HG02759 (cell line): ENCODE measurements around the gene RBFA.
"Not testable (repeated sequence)": the region's sequence is repeated elsewhere in the genome, so short reads cannot be mapped to it uniquely, and the experiment has no call there.

Experiments used
- ATAC-seq: cut with Tn5 transposase; IDR thresholded peaks from one replicate; pipeline ENCODE4 v1.9.1; 2021; ENCODE audit warnings: mild to moderate bottlenecking, moderate library complexity; ENCODE audit not compliant: unreplicated experiment

RBFA gene, protein sequence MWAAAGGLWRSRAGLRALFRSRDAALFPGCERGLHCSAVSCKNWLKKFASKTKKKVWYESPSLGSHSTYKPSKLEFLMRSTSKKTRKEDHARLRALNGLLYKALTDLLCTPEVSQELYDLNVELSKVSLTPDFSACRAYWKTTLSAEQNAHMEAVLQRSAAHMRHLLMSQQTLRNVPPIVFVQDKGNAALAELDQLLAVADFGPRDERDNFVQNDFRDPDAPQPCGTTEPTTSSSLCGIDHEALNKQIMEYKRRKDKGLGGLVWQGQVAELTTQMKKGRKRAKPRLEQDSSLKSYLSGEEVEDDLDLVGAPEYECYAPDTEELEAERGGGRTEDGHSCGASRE

DNA sequence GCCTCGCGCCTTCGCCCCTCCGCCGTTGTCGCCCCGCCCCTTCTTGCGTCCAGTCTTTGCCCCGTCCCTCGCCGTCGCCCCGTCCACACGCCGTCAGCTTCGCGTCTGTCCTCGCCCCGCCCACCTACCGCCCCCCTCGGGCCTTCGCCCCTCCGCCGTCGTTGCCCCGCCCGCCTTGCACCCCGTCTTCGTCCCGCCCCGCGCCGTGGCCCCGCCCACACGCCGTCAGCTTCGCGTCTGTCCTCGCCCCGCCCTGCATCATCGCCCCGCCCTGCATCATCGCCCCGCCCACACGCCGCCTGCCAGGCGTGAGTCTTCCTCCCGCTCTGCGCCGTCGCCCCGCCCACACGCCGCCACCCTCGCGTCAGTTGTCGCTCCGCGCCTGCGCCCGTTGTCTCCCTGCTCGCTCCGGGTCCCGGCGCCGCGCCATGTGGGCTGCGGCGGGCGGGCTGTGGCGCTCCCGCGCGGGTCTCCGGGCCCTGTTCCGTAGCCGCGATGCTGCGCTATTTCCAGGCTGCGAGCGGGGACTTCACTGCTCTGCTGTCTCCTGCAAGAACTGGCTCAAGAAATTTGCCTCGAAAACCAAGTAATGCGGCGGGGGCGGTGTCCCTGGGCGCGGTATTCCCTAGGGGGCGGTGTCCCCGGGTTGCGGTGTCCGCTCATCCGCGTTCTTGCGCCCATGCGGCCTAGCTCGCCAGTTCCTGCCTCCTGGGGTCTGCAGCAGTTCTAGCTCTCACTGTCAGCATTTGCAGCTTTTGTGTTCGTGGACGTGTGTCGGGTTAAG is at the start of gene RBFA:
Gene RBFA, plus strand, starts transcription at position 367 of the 784 bp plus-strand sequence. Its CDS starts 62 bp downstream, at position 429.
- ATAC-seq = peak; percentile 78

DNA sequence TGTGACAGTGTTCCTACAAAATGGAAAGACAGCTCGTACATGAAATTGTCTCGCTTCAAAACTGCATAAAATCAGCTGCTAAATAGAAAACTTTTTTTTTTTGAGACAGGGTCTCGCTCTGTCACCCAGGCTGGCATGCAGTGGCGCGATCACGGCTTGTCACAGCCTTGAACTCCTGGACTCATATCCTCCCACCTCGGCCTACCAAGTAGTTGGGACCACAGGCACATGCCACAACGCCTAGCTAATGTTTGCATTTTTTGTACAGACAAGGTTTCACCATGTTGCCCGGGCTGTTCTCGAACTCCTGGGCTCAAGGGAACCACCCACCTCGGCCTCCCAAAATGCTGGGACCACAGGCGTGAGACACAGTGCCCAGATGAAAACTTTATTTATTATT is 49.1 kb upstream of the RBFA start:
- no peak for ATAC-seq

DNA sequence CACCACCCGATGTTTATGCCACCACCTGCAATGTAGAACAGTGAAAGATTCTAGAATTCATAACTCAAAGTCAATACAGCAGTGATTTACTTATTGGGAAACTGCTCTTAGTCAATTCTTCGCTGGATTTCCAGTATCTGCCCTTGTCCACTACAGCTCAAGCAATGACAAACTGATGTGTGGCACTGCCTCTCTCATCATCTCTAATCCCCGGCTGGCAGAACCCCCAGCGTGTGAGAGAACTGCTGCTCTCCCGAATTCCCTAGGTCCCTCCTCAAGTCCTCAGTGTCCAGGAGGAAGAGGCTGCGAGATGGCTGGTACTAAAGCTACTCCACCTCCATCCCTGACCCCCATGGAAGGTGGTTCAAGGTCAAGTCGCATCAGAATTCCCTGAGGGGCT is 47.5 kb upstream of the RBFA start:
- no peak for ATAC-seq

DNA sequence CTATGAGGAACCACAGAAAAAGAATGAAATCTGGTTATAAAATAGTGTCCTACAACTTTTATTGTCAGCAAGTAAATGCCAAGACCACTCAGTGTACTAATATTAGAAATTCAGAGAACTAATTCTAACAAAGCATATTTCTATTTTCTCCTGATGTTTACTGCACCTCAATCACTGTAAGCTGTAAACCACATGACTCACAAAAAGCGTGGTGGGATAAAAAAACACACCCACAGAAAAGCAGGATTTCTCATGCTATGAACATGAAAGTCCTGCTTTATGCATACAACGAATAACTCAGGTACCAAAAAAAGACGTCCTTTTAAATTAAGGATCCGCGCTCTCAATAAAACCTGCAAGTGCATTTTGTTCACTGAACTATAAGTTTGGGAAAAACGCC is 46.7 kb upstream of the RBFA start:
- no peak for ATAC-seq

DNA sequence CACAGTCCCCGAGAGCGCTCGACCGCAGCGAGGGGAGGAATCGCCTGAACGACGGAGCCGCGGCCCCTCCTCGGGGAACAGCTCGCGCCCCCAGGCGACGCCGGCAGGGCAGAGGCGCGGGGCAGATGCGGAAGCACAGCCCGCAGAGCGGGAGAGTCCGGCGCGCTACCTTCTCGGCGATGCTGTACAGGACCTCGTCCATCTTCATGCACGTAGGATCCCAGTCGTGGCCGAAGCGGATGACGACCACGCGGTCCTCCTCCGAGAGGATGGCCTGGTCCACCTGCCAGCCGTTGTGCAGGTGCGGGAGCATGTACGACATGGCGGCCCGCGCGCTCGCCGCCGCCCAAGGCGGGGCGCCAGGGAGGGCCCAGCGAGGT is 46.2 kb upstream of the RBFA start:
- ATAC-seq = peak; percentile 68

DNA sequence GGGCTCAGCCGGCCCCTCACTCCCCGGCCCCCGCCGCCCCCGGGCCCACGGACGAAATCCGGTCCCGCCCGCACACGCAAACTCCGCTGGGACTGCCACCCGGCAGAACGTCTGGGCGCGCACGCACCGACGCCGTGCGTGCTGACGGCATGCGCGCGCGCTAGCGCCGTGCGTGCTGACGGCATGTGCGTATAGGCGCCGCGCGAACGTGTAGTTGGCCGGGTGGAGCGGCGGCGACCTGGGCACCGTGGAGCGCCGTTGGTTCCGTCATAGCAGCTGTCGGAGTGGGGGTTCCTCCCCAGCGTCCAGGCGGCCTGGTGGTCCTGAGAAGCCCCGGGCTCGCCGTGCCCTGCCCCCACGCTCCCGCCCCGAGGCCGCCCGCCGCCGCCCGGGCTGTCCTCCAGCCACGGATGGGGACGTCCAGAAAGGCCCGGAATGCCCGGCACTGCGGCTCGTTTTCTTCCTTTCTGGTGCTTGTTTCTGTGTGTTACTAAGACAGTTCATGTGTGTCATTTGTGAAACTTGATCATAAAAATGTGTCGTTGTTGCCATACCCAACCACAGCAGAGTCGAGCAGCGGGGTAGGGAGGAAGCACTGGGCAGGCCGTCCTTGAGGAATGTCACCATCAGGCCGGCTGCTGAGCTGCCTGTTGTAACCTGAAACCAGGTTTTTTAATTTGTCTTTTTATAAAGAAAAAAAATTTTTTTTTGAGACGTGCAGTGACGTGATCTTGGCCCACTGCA is 45.6 kb upstream of the RBFA start, which contains the start of gene TXNL4A:
Gene TXNL4A, minus strand, starts transcription at position 113 of the 744 bp plus-strand sequence. CDS start 171 bp downstream, outside the sequence.
- ATAC-seq = peak; percentile 98

DNA sequence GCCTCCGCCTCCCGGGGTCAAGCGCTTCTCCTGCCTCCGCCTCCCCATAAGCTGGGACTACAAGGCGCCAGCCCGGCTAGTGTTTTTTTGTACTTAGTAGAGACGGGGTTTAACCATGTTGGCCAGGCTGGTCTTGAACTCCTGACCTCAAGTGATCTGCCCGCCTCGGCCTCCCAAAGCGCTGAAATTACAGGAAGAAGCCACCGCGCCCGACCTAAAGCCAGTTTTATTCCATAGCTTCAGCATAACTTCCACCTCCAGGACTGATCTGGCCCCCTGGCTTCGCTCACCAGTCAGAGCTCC is 45.1 kb upstream of the RBFA start:
- ATAC-seq = no peak

DNA sequence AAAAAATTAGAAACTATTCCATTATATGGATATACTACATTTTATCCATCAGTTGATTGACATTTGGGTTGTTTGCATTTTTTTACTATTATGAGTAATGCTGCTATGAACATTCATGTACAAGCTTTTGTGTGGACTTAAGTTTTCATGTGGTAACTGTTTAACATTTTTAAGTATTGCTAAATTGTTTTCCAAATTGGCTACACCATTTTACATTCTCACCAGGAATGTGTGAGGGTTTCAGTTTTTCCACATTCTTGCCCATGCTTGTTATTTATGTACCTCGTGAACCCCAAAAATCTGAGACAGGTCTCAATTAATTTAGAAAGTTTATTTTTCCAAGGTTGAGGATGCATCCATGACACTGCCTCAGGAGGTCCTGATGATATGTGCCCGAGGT is 42.7 kb upstream of the RBFA start:
- no peak for ATAC-seq

DNA sequence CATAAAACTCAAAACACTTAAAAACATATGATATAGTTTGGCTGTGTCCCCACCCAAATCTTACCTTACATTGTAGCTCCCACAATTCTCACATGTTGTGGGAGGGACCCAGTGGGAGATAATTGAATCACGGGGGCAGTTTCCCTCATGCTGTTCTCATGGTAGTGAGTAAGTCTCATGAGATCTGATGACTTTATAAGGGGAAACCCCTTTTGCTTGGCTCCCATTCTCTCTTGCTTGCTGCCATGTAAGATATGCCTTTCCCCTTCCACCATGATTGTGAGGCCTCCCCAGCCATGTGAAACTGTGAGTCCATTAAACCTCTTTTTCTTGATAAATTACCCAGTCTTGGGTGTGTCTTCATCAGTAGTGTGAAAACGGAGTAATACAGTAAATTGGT is 34.5 kb upstream of the RBFA start:
- ATAC-seq = not testable (repeated sequence)

DNA sequence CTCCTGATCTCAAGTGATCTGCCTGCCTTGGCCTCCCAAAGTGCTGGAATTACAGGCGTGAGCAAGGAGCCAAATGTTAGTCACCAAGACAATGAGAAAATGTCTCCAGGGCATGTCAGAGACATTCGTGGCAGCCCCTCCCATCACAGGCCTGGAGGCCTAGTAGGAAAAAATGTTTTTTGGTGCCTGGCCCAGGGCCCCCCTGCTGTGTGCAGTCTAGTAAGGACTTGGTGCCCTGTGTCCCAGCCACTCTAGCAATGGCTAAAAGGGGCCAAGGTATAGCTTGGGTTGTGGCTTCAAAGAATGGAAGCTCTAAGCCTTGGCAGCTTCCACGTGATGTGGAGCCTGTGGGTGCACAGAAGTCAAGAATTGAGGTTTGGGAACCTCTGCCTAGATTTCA is 33.4 kb upstream of the RBFA start:
- no peak for ATAC-seq

DNA sequence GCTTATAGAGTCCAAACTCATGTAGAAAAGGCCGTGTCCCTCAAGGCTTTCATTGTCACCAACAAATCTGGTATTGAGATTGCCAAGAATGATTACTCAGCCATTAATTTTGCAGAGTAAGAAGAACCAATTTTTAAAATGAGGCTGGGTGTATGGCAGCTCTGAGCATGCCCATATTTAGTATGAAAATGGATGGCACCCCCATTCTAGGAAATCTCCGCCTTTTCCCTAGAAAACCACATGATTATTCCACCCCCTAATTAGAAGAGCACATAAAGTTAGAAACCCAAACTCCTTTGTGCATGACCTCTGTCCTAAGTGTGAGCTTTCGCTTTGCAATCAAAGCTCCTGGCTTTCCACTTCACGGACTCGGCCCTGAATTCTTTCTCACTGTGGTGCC is 31.8 kb upstream of the RBFA start:
- no peak for ATAC-seq

DNA sequence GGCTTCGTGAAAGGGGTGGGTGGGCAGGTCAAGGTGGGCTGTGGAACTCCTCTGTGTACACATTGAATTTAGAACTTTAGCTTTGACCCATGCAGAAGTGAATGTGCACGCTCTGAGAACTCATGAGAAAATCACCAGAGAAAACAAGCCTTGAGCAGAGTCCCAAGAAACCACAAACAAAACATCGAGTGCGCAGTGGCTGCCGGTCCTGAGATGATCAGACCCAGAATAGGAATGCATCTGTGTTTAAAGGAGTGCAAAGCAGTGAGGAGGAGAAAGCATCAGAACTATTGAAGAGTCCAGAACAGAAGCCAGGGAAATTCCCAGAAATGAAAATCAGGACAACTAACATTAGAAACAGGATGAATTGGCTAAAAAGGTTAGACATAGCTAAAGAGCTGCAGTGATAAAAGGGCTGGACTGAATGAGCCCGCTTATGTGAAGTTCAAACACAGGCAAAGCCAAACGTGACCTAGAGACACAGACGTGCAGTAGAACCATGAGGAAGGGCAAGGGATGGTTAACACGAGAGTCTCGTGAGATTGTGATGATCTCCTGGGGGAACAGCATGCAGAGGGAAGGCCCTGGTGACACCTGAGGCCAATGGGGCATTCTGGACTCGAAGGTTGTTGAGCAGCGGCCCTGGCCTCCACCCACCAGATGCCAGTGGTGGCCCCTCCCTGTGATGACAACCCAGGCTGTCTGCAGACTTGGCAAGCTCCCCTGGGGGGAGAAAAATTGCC is 29.5 kb upstream of the RBFA start:
- no peak for ATAC-seq

DNA sequence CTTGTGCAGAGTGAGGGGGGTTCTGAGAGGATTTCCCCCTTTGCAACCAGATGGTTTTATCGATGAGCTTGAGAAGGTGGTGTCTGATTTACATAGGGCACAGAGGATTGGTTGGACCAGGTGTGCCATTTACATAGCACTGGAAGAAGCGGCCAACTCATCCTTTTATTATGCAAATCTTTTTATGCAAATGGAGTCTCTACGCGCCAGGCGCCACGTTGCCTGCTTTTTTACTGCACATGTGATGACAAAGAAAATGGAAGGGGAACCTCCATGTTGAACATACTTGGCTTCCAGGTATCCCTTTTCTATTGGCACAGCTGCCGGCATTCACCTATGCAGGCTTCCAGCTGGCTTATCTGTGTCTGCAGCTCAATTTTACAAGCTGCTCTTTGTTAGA is 27.5 kb upstream of the RBFA start:
- ATAC-seq = no peak

DNA sequence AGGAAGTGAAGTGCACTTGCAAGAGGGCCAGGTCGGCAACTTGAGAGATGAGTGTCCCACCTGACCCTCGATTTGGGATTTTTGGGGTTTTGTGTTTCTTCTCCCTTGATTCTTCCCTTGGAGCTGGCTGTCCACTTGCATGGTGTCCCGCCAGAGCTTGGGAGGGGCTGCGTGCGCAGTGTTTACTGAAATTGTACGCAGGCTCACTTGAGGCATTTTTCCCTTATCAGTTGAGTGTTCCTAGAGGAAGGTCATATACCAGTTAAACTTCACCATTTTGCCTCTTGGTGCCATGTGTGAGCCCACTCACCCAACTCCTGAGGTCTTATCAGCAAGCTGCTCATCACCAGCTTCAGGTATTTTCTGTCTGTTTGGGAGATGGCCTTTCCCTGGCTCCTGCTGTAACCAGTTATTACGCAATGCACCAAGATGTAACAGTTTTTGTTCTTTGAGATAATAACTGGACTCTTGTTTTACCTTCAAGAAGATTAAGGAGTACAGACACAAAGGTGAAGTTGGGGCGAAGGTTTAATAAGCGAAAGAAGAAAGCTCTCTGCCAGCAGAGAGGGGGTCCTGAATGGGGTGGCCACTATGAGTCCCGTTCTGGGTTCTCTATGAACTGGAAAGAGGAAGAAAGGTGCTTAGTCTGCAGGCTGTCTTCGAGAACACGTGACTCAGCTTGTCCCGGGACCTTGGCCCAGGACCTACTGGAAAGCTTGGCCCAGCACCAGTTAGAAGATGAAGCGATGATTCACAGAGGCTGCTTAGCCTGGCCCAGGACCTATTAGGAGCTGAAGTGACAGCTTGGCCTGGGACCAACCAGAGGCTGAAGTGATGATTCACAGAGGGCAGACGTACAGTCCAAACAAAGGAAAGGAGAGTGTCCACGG is 24.3 kb upstream of the RBFA start:
- ATAC-seq = no peak

DNA sequence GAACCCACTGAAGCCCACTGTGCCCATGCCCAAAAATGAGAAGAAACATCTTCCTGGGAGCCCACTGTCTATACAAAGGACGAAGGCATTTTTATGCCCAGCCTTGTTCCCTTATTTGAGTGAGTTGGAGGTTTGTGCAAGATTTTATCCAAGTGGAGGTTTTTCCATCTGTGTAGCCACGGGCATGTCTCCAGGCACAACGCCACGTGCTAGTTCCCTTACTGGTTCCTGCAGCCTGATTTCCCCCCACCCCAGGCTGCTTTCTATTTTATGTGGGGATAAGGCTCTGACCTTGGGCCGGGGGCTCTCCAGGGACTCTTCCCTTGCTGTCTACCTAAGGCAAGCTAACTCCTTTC is 23.7 kb upstream of the RBFA start:
- ATAC-seq = no peak

DNA sequence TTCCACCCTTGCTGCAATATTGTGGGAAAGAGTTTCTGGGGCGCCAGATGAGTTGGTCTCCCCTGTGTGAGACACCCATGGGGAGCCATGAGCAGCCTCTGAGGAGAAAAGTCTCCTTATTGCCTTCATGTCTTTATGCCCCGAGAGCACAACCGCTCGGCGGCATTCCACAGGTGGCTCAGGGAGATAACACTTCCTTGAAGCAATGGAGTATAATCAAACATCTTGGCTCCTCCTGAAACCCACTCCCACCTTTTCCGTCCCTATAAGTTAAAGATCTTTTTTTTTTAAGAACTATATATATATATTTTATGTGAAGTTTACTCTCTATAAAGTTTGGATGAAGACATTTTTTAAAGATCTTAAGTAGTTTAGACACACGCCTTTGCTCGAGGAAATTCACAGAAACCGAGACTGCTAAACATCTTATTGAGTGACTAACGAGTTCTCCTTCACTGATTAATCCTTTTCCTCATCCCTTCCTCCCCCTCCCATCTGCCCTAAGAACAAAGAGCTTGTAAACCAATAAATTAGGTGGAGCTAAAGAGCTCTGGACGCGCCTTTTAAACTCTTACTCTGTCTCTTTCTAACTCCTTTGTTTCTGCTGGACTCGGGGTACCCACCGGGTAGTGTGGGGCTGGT is 22.6 kb upstream of the RBFA start:
- not testable (repeated sequence) for ATAC-seq

DNA sequence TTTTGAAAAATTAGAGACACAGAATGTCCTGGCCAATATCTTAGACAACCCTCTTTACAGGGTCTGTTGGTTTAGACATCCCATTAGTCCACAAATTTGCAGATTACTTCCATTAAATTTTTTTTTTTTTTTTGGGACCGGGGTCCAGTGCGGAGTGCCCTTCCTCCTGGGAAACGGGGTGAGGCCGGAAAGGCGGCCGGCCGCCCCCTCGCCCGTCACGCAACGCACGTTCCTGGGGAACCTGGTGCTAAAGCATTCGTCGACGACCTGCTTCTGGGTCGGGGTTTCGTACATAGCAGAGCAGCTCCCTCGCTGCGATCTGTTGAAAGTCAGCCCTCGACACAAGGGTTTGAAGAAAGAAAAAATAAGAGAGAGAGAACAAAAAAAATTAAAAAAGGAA is 21.5 kb upstream of the RBFA start:
- ATAC-seq = no peak

DNA sequence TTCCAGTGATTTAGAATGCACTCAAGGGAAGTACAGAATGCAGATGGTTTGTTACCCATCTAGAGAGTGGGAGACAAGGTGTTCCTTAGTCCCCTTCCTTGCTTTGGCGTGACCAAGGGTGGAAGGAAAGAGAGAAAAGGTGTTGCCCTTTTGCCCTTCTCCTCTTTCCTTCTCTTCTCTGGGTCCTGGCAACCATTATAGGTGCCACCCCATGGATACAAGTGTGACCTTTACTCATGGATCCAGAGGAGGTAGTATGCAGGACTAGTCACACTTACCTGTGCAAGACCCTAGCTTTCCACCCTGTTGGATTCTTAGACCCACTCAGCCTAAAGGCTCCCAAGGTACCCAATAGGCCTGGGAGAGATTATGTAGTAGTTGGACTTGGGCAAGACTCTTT is 11.6 kb upstream of the RBFA start:
- ATAC-seq = no peak

DNA sequence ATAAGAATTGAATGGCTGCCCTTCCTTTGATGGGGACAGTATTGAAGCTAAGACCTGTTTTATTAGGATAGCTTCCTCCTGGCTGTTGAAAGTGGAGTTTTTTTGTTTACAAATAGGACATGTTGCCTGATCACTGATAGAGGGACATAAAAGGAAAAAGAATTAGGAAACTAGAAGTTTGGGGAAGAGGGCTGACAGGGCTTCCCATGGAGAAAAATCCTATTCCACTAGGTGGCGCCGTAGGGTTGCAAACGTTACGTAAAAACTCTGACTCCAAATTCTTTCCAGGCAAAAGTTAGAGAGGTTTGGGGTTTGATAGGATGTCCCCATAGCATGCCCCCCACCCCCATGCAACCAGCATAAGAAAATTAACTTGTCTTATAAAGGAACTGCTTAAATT is 11.1 kb upstream of the RBFA start:
- no peak for ATAC-seq

DNA sequence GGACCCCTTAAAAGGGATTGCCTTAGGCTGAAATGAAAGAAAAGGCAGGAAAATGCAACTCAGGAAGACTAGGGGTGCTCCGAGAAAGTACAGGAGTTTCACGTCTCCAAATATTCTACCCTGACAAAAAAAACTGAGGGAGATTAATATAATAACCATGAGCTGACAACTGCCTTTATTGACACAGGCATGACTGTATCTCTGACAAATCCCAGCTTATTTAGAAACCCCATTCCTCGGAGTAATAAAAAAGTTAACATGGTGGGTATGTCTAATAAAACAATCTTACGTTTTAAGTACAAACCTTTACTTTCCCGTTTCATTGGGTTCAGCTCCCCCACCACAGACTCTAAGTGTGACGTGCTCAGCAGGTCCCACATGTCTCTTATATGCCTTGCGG is 7.9 kb upstream of the RBFA start:
- no peak for ATAC-seq
